Renal cortical epithelial cell (primary cell): Measurements from ENCODE around the gene FRMD1. TPM values are rescaled to one million over a fixed set of nuclear protein-coding genes. Genes with fewer than 3 reads are reported as not detected.

Experiments
- DNase-seq: peaks from one replicate; pipeline ENCODE4 v3.0.0-alpha.2; 2011; ENCODE audit warnings: low read depth
- total RNA-seq: library from RNA; depleted of rRNA; stranded (reverse); fragments of >200 nt; gene quantifications from 2 replicates; pipeline ENCODE4 v1.2.3, GENCODE V29; 2014

FRMD1 gene
- total RNA-seq, 1 donor from 2014 or later, result 0.05 TPM

DNA sequence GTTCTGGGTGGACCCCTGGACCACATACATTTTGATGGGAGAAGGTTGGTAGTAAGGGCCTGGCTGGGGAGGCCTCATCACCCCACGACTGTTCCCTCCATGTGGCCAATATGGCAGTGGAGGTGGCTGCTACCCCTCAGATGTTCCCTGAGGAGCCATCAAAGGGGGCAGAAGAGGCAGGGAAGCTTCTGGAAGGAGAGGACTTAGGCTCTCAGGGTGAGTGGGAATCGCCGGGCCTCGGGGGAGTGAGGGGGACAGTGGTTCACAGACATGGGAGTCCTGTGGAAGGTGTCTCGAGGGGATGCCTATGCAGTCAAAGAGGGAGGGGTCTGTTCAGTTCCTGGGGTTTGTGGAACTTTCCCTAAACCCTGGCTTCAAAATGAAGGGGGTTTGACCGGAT is 32.9 kb upstream of the FRMD1 start:
- no peak for DNase-seq

DNA sequence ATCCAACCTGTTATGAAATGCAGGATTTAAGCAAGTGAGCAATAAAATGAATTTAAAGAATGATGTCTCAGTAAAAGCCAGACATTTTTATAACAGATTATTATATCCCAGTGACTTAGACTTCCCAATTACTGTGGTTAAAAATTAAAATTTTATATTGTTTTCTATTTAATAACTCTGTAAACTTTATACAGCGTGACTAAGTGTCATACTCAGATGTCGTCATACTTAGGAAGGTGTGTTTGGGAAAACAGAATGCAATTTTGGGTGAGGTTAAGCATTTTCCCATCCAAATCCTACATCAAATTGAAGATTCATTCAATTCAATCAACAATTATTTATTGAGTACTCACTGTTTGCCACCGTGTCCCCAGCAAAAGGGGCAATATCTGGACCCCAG is 31.4 kb upstream of the FRMD1 start:
- DNase-seq, result no peak

DNA sequence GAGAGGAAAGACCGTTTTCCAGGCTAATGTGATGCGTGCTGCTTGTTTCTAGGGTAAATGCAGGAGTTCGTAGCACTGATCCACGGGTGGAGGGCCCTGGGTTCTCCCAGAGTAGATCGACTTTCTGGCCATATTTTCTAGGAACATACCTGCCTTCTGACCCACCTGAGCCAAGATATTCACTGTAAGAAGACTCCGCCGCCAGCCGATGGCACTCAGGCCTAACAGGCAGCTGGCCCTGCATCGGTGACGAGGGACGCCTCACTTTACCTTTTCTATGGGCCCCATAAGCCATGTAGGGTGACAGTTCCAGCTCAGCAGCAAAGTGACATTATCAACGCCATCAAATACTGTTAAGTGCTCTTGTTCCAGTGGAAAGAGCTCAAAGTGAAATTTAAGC is 30.2 kb upstream of the FRMD1 start:
- DNase-seq, result no peak

DNA sequence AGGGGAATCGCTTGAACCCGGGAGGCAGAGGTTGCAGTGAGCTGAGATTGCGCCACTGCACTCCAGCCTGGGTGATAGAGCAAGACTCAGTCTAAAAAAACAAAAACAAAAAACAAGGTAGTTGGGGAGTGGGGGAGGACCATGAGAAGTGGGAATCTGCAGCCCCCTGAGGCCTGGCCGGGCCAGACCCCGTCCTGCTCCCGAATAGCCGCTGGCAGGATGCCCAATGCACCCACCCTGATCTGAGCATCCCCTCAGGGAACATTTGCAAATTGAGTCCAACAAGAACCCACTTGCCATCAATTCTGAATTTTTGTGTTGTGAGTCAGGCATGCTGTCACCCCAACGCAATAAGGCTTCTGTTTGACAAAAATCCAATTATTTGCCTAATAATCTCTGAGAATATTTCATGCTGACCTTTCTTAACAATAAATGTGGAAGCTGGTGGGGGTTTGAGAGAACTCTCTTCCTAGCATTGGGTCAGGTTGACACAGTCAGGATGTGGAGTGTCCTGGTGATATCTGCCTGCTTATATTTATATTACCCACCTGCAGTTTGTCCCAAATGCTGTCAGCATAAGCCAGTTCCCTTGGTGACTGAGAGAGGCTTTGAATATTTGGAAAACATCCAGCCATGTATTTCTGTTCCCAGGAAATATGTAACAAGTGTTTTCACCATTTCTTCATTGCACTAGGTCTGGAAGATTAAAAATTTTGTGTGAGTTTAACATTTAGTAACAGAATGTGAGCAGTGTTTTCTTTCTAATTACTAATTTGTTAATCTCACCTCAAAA is 28.4 kb upstream of the FRMD1 start:
- DNase-seq, result no peak

DNA sequence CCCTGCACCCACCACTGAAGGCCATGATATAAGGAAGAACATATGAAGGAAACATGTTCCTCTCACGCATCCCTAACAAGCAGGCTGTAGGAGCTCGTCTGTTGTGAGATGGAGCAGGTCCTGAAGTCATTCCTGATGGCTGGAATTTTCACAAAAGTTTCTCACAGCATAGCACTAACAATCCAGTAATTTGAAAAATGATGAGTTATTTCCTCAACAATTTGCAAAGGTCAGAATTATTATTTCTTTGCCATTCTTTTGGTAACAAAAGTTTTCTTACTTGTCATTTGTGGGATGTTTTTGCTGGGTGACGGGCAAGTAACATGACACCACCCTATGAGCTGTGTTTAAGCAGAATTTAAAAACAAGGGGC is 27.6 kb upstream of the FRMD1 start:
- DNase-seq, result no peak

DNA sequence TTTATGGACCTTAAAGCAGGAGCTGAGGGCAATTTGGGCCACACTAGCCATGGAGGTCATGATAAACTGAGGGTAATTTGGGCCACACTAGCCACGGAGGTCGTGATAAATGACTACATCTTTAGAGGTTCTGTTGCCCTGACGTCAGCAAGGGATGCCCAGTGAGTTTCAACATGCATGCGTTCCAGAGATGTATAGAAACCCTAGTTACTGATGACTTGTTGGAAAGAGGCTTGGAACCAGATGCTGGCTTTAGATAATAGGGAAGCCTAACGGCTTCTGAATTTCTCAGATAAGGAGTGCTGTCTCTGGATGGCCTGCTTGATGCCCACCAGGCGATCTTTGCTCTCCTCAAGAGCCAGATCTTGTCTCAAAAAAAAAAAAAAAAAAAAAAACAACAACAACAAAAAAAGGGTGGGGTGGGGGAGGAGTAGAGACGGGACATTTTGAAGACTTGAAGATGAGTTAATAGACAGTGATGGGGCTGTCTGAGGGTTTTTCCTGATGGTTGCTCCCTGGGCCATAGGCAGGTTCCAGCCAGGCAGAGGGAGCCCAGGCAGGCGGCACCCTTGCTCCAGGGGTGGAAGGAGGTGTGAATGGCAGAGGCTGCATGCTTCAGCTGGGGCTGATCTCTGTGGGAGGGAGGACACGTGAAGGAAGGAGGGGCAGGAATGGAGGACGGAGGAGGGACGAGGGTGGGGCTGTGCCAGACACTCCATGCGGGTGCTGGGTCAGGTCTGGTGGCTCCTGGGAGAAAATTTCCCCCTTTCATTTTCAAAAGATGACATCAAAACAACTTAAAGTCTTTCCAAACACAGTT is 27.0 kb upstream of the FRMD1 start:
- DNase-seq, result no peak

DNA sequence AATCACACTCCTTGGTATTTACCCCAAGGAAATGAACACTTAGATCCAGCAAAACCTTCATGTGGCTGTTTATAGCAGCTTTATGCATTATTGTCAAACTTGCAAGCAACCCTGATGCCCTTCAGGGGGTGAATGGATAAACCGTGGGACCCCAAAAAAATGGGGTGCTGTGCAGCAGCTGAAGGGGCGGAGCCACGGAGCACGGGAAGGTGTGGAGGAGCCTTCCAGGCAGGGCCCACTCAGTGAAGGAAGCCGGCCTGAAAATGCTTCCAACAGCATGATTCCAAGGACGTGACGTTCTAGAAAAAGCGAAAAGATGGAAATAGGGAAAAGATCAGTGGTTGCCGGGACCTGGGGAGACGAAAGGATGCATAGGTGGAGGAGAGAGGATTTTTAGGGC is 25.6 kb upstream of the FRMD1 start:
- no peak for DNase-seq

DNA sequence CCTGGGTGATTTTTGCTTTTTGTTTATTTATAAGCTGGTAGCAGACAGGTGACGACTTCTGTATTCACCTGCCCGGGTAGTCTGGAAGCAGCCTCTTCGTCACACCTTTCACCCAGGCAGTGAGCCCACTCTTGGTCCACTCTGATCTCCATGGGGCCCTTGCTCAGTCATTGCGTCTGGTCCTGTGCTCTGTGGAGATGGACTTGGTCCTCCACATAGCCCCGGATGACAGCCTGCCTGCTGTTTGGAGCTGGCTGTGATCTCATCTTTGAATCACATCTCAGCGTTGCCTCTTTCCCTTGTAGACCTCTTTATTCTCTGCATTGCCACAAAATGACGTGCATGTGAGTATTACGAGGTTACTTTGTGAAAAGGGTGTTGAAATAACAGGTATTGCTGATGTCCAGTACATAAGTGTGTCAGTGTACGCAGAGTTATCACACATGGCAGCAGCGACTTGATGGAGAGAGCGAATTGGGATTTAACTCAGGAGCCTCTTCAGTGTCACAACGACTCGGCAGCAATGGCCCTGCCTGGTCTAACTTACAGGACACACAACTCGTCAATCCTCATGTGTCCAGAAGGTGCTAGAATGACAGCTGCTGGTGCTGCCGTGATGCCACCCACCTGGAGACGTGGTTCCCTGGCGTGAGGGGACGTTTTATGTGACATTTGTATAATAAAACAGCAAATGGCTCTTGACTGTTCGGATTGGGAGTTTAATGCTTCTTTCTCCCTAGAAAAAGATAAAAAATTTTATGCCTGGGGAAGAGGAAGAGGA is 24.2 kb upstream of the FRMD1 start:
- no peak for DNase-seq

DNA sequence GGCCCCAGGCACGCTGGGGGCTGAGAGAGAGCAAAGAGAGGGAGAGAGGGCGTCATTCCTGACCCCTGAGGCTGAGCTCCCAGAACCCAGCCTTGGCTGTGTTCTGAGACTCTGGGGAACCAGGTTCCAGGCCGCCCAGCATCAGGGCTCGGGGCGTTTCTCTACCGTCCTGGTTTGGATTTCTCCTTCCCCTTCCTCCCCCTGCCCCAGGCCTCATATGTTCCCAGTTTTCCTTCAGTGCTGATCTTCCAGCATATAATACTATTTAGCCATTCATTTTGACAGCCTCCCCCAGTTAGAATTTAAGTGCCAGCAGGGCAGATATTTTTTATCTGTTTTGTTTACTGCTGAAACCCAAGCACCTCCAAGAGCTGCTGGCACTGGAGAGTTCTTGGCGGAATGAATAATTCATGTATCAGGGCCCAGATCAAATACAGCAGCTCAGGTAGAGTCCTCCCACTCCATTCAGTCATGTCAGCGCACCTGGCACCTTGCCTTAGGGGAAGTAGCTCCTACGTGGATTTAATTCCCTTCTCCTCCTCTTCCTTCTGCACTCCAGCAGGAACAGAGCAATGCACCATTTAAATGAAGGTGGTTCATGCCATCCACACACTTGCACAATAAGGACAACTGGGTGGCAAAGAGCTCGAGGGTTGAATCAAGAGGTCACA is 23.4 kb upstream of the FRMD1 start:
- DNase-seq, result peak; percentile 3

DNA sequence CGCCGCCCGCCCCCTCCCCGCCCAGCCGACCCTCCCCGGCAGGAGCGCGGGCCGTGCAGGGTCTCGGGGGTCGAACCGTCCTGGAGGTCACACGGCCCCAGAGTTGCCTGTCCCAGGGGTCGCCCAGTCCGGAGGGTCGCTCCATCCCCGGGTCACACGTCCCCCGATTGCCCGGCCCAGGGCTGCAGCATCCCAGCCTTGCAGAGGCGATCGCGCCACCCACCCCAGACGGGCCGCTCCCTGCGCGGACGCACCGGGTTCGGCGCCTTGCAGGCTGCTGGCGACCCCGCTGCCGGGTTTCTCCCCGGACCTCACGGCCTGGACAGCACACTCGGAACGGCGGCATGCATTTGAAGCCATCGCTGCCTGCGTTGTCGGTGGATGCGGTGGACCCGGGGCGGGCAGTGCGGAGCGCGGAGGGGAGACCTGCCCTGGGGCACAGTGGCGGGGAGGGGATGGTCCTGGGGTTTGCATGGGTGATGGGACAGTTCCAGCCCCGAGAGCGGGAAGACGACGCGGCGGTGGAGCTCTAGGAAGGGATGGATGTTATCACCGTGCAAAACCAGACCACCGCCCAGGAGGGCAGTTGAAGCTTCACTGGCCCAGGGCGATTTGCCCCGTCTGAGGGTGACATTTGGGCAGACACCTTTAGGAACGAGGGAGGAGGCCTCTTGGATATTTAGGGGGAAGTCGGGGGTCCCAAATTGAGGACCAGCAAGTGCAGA is 22.7 kb upstream of the FRMD1 start:
- DNase-seq, result no peak

DNA sequence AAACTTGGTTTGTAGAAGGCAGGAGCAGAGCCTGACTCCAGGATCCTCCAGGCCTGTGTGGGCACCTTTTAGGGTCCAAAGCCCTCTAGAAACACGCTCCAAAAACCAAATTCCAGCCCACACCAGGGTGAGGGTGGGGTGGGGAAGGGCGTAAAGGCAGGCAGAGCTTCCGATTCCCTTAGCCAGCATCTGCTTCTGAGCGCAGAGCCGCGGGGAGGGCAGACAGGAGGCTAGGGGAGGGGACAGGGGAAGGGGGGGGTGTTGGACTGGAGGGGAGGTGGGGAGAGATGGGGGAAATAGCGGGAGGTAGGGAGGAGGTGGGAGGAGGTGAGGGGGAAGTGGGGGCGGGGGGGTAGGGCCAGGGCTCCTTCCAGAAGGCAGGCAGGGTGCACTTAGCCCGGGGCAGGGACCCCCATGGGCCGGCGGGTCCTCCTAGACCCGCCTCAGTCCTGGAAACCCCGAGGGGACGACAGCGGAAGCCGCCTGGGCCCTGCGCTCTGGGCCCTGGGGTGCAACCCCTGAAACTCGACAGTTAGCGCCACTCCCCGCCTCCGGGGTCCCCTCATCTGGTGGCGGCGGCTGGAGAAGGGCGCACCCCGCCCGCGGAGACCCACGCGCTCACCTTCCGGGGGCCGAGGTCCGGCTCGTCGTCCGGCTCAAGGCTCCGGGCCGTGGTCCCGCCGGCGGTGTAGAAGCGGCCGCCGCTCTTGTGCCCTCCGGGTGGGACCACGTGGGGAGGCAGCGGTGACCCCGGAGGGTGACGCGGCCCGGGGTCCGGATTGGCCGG is 22.0 kb upstream of the FRMD1 start:
- DNase-seq, result no peak

DNA sequence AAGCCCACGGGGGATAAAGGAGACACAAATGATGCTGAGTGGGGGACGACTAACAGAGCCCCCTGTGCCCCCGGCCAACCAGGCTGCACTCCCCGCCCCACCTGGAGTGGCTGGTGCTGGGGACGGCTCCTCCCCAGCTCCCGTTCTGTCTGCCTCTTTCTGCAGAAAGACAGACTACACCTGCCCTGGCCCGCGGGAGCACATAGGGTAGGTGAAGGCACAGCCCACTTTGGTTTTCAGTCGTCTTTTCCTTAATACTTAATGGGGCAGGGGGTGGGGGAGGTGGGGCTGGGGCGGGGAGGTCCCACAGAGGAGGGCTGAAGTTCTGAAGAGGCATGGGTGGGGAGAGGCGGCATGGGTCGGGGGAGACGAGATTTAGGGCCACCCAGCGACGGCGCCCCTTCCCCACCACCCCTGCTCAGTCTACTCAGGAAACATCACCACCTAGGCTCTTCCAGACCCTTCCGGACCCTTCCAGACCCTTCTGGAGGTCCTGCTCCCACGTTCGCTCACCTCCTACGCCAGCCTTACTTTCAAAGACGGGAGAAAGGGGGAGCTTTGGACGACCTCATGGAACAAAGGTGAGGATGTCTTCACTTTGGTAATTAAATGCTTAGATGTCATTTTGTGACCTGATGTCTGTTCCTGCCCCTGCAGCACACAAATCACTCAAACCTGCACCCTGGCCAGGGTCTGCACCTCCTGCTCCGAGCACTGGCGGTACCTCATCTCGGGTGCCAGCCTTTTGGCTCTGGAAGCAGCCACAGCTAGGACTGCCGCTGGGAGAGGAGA is 21.2 kb upstream of the FRMD1 start:
- DNase-seq, result no peak

DNA sequence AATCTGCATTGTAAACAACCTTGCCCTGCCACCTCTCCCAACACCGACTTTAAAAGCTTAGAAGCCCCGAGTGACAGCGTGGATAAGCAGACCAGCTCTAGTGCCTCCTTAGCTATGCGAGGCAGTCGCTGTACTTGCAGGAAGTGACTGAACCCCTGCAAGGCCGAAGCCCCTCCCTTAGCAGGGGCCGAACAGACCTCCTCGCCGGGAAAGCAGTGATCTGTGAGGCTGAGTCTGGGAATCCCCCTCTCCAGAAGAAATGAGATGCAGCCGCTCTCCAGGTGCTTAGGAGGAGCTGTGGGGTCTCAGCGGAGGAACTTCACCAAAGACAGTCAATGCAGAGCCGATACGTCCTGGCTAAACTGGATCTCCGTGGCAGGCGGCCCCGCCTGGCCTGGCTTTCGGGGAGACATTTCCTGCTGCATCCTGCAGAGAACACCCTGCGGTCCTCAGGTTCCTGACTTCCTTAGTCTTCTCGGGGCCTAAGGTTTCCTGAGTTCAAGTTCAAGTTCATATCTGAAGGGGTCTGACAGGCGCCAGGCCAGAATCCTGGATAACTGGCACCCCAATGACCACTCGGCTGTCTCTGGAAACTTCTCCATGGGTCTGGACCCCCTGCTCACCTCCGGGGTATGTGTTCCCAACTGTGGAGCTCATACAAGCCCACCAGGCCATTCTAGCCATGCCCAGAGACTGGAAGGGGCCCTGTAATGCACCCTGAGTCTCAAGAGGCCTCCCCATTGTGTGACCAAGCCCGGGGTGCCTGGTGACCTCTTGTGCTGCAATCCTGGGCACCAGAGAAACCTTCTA is 20.4 kb upstream of the FRMD1 start:
- DNase-seq, result no peak

DNA sequence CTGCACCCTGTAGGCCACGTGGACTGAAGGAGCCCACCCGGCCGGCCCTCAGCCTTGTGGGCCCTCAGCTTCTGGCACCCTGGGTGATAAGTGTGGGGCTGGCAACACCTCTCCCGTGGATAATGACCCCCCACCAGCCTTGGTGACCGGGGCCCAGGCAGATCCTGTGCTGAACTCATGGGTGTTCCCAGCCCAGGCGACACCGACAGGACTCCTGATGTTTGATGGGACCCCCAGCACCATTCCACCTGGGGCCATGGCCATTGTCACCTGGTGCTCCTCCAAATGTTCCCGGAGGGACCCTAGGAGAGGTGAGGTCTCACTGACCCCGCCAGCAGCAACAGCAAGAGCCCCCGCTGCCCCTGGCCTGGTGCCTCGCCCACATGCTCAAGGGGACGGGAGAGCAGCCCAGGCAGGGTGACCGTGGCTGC is 19.4 kb upstream of the FRMD1 start:
- DNase-seq, result no peak

DNA sequence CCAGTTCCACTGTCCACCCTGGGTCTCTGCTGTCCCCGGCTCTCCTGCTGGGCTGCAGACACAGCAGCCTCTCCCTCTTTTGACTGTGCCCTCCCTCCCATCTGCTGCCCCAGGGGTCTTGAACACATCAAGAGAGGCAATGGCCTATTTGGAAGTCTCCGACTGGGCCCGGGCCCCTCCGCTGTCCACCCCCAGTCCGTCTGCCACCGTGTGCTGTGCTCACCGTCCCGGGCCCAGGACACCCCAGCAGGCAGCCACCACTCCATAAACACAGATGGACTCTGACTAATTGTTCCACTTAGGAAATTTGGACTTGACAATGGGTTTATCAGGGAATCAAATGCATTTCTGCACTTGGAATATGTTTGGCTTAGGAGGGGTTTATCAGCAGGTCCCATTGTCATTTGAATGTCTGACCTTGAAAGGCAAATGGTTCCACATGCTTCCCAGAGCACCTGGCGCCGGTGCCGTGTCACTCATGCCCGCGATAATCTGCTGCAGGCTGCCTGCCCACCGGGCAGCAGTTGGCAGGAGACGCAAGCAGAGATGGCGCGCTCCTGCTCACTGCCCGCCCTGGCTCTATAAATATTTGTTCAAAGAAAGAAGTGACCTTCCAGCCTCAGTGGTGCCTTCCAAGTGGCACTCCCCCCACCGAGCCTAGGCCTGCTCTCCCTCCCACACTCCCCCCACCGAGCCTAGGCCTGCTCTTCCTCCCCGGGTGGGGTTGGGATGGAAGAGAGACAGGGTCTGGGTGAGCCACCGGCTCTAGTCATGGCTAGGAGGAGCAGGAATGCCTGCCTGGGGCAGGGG is 18.8 kb upstream of the FRMD1 start:
- DNase-seq, result no peak

DNA sequence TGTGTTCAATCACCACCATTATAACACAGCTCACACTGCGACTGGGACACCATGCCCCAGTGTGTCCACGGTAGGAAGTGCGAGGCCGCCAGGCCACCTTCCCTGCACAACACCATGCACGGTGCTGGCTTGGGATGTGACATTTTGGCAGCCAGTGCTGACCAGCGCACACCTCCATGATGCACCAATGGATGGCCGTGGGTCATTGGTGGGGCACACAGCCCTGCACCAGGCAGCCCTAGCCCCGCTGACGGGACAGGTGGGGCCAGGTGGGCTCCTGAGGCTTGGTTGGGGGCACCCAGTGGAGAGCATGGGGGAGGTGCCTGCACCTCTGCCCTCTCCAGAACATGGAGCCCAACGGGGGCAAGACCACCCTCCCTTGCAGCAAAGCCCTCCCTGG is 18.2 kb upstream of the FRMD1 start:
- no peak for DNase-seq

DNA sequence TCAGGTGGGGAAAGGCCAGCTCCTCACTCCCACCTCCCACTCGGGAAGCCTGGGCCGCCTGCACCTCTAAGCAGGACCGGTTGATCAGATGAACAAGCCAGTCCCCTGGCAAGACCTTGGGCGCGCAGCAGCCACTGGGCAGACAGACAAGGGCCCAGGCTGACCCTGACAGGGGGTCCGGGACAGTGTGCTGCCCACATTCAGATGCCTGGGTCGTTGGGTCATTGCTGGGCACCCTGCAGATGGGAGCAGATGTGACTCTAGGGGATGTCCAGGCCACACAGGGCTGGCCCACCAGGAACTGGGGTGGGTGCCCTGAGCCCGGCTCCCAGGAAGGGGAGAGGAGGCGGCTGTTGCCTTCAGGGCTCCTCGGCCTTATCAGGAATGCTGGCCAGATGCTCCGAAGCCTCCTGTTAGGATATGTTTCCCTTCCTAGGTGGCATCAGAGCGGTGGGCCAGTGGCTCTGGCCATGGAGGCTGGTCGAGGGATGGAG is 17.3 kb upstream of the FRMD1 start:
- DNase-seq, result no peak
